GM12878 (cell line): Measurements from ENCODE around the gene COQ9. TPM values are rescaled to one million over a fixed set of nuclear protein-coding genes. Genes with fewer than 3 reads are reported as not detected.

Experiments
- ATAC-seq: fragments of 200-7000 bp; cut with Tn5 transposase; 3 replicates; pipeline ENCODE4 v1.9.1; 2020; ENCODE audit warnings: mild to moderate bottlenecking, moderate library complexity
- BruUV-seq: library from RNA; stranded (reverse); fragments of 400-500 nt; replicated peaks from 2 replicates; lab custom pipeline; 2021; lab: Mats Ljungman, UMichigan
- CTCF ChIA-PET: fragments of 300-600 bp; sonication (Branson Sonifier 250); formaldehyde crosslinking; extraction: SDS; loops from one replicate; lab custom pipeline; 2021; ENCODE audit warnings: inconsistent platforms; lab: Yijun Ruan, JAX
- POLR2A ChIA-PET: fragments of 350-600 bp; formaldehyde crosslinking; extraction: SDS; loops from one replicate; lab custom pipeline; 2021; ENCODE audit warnings: inconsistent platforms; lab: Charles Lee
- RAD21 ChIA-PET: fragments of 300-600 bp; sonication (Branson Sonifier 250); formaldehyde crosslinking; loops from one replicate; lab custom pipeline; 2023; ENCODE audit warnings: antibody characterized with exemption; ENCODE audit not compliant: unreplicated experiment; lab: Charles Lee
- SMC1A ChIA-PET: fragments of 300-600 bp; sonication (Branson Sonifier 250); formaldehyde crosslinking; loops from one replicate; lab custom pipeline; 2023; ENCODE audit not compliant: unreplicated experiment, uncharacterized antibody; lab: Charles Lee
- DNase-seq: peaks from one replicate; pipeline ENCODE4 v3.0.0-alpha.2; 2011; ENCODE audit warnings: low read depth, low spot score
- FAIRE-seq: peaks from 3 replicates; lab custom pipeline; 2011; peaks lifted over from hg19 to GRCh38; lab: Jason Lieb, UNC
- H2AFZ ChIP-seq: 2 replicates; pipeline ENCODE4 v1.6.0; 2011; ENCODE audit warnings: low read depth, low read length, control low read depth; ENCODE audit not compliant: control insufficient read depth
- H3K27ac ChIP-seq: 2 replicates; pipeline ENCODE4 v1.5.1; 2011; ENCODE audit warnings: control low read depth; ENCODE audit not compliant: control insufficient read depth, insufficient read depth
- H3K27me3 ChIP-seq, 2 experiments: replicated peaks in 1 of 2; 2 replicates each; pipeline versions ENCODE4 v1.6.0 to v1.6.1; 2011; ENCODE audit warnings: low read length in 1 of 2; ENCODE audit not compliant: control insufficient read depth in 2 of 2, insufficient read depth in 2 of 2
- H3K36me3 ChIP-seq, 2 experiments: 2 replicates each; pipeline ENCODE4 v1.5.1; 2011; ENCODE audit warnings: low read length in 1 of 2; ENCODE audit not compliant: control insufficient read depth in 2 of 2, insufficient read depth in 2 of 2
- H3K4me1 ChIP-seq: 2 replicates; pipeline ENCODE4 v1.6.1; 2011; ENCODE audit warnings: mild to moderate bottlenecking, low read length, moderate library complexity, mixed read lengths; ENCODE audit not compliant: control insufficient read depth, insufficient read depth
- H3K4me2 ChIP-seq: 2 replicates; pipeline ENCODE4 v1.6.0; 2011; ENCODE audit warnings: control low read depth; ENCODE audit not compliant: control insufficient read depth, insufficient read depth
- H3K4me3 ChIP-seq: fragments of 200-600 bp; sonication (generic); 2 replicates; pipeline ENCODE4 v1.5.1; 2016
- H3K79me2 ChIP-seq: 2 replicates; pipeline ENCODE4 v1.6.0; 2011; ENCODE audit warnings: low read length; ENCODE audit not compliant: control insufficient read depth, insufficient read depth
- H3K9ac ChIP-seq: 2 replicates; pipeline ENCODE4 v1.8.0; 2011; ENCODE audit warnings: low read length, control low read depth, mixed read lengths; ENCODE audit not compliant: control insufficient read depth, insufficient read depth
- H3K9me3 ChIP-seq: replicated peaks from 3 replicates; pipeline ENCODE4 v1.5.1; 2011; ENCODE audit warnings: mild to moderate bottlenecking, low read length; ENCODE audit not compliant: control insufficient read depth, insufficient read depth
- H4K20me1 ChIP-seq: 2 replicates; pipeline ENCODE4 v1.6.0; 2011; ENCODE audit not compliant: control insufficient read depth, insufficient read depth
- BRCA1 ChIP-seq: IDR thresholded peaks from 2 replicates; pipeline ENCODE4 v1.6.1; 2011; ENCODE audit warnings: low read depth, low read length, improper control_type of control experiment
- EGR1 ChIP-seq, 2 experiments: IDR thresholded peaks; 1 replicate in 1 of 2; 2 replicates in 1 of 2; pipeline ENCODE4 v1.6.1; 2011 to 2012; ENCODE audit warnings: low read depth in 2 of 2, low read length in 2 of 2, borderline replicate concordance in 1 of 2, mild to moderate bottlenecking in 1 of 2, moderate library complexity in 1 of 2
- EP300 ChIP-seq, 2 experiments: fragments of 150-350 bp in 1 of 2; IDR thresholded peaks; 2 replicates each; pipeline ENCODE4 v1.6.1; 2011 to 2012; ENCODE audit warnings: low read depth in 2 of 2, low read length in 2 of 2, borderline replicate concordance in 1 of 2, improper control_type of control experiment in 1 of 2, inconsistent platforms in 1 of 2; ENCODE audit not compliant: control insufficient read depth in 1 of 2
- IRF4 ChIP-seq: IDR thresholded peaks from 2 replicates; pipeline ENCODE4 v1.6.1; 2011; ENCODE audit warnings: low read depth, low read length
- JUND ChIP-seq: IDR thresholded peaks from 2 replicates; pipeline ENCODE4 v1.6.1; 2012; ENCODE audit warnings: low read depth, mild to moderate bottlenecking, low read length, improper control_type of control experiment, moderate library complexity
- KLF5 ChIP-seq: fragments of 450-650 bp; IDR thresholded peaks from 2 replicates; pipeline ENCODE4 v1.6.1; 2014; ENCODE audit warnings: mild to moderate bottlenecking; ENCODE audit not compliant: partially characterized antibody
- PAX5 ChIP-seq: IDR thresholded peaks from 2 replicates; pipeline ENCODE4 v1.6.1; 2011; ENCODE audit warnings: low read depth, low read length, borderline replicate concordance
- RCOR1 ChIP-seq: conservative IDR thresholded peaks from 2 replicates; pipeline ENCODE4 v1.6.1; 2012; ENCODE audit warnings: low read depth, low read length, improper control_type of control experiment
- RELA ChIP-seq: fragments of 450-650 bp; IDR thresholded peaks from 2 replicates; pipeline ENCODE4 v1.8.0; 2014; ENCODE audit warnings: borderline replicate concordance; ENCODE audit not compliant: partially characterized antibody
- RUNX3 ChIP-seq: IDR thresholded peaks from 2 replicates; pipeline ENCODE4 v1.6.1; 2012; ENCODE audit warnings: low read length, inconsistent platforms
- SP1 ChIP-seq: IDR thresholded peaks from one replicate; pipeline ENCODE4 v1.6.1; 2011; ENCODE audit warnings: low read depth, low read length
- WGBS: methylation state at CpG from one replicate; pipeline ENCODE4 v1.1.6; 2016; ENCODE audit warnings: low lambda C conversion rate; ENCODE audit not compliant: insufficient replicate concordance, insufficient coverage; ENCODE audit errors: missing lambda C conversion rate; 5-methylcytosine and 5-hydroxymethylcytosine counted together
- in situ Hi-C: fragments of 300-500 bp; cut with MboI; formaldehyde crosslinking; loops from 9 replicates; pipeline ENCODE4 v1.14.3; 2018; ENCODE audit warnings: mixed read lengths
- intact Hi-C: fragments of 100-400 bp; cut with micrococcal nuclease; formaldehyde crosslinking; loops from one replicate; pipeline ENCODE4 v1.14.2; 2022; ENCODE audit not compliant: unreplicated experiment
- polyA plus RNA-seq, 11 experiments: library from polyadenylated mRNA; depleted of rRNA in 4 of 11; unstranded in 6 of 11; stranded (reverse) in 5 of 11; fragments of >200 nt; fragmentation: Nextera tagmentation in 4 of 11; fragmentation: Illumina TruSeq in 1 of 11; extraction: Ambion mirVana in 4 of 11; extraction: Trizol in 1 of 11; gene quantifications; 1 replicate in 1 of 11; 2 replicates in 10 of 11; pipeline versions ENCODE4 v1.2.1 to v1.2.3, GENCODE V29; 2011 to 2016; ENCODE audit warnings: inconsistent platforms in 2 of 11, missing spikeins in 2 of 11, low read depth in 1 of 11
- total RNA-seq, 4 experiments: library from RNA; depleted of rRNA in 3 of 4; stranded (reverse); fragments of >200 nt in 3 of 4; fragmentation: Illumina TruSeq in 1 of 4; extraction: Trizol in 1 of 4; gene quantifications; 2 replicates each; pipeline versions ENCODE4 v1.2.1 to v1.2.3, GENCODE V29; 2013 to 2021
- TF ChIP-seq, protein P1 (sequence below): IDR thresholded peaks from 2 replicates; pipeline ENCODE4 v1.6.1; 2012; ENCODE audit warnings: low read length, inconsistent platforms
- TF ChIP-seq, protein P2 (sequence below): IDR thresholded peaks from 2 replicates; pipeline ENCODE4 v1.6.1; 2012; ENCODE audit warnings: low read depth, low read length, improper control_type of control experiment
- TF ChIP-seq, protein P3 (sequence below): fragments of 450-650 bp; IDR thresholded peaks from 2 replicates; pipeline ENCODE4 v1.6.1; 2017; ENCODE audit warnings: antibody characterized with exemption, mild to moderate bottlenecking, moderate library complexity

COQ9 gene
- total and polyA plus RNA-seq, 10 of the 15 experiments (the other 5 are each of a cell fraction or from before 2014, with no cell fraction given): 24.1 to 79.7 (median 50.1) TPM

DNA sequence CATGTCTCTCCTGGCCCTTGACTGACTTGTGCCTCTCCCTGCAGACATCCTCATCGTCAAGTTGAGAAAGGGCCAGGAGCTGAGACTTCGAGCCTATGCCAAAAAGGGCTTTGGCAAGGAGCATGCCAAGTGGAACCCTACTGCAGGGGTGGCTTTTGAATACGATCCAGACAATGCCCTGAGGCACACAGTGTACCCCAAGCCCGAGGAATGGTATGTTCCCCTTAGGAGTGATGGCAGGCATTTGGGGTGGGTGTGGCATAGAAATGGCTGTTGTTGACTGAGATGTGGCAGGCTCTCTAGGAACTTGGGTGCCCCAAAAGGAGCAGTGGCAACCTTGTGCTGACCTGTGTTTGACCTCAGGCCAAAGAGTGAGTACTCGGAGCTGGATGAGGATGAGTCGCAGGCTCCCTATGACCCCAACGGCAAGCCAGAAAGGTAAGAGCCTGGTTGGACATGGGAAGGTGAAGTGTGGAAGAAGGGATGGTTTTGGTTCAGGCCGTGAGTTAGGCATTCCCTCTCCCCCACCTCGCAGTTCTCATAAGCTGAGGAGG, 22.7 kb downstream of the COQ9 start (continued):
- TF ChIP-seq RELA: no peak
- TF ChIP-seq EP300 (IDR thresholded peaks at IDR 0.05; ENCODE audit: borderline replicate concordance in 1 of 2, control insufficient read depth in 1 of 2, low read depth in 2 of 2, low read length in 2 of 2): no peak
- TF ChIP-seq, protein P1, sequence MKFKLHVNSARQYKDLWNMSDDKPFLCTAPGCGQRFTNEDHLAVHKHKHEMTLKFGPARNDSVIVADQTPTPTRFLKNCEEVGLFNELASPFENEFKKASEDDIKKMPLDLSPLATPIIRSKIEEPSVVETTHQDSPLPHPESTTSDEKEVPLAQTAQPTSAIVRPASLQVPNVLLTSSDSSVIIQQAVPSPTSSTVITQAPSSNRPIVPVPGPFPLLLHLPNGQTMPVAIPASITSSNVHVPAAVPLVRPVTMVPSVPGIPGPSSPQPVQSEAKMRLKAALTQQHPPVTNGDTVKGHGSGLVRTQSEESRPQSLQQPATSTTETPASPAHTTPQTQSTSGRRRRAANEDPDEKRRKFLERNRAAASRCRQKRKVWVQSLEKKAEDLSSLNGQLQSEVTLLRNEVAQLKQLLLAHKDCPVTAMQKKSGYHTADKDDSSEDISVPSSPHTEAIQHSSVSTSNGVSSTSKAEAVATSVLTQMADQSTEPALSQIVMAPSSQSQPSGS: no peak
- TF ChIP-seq, protein P2, sequence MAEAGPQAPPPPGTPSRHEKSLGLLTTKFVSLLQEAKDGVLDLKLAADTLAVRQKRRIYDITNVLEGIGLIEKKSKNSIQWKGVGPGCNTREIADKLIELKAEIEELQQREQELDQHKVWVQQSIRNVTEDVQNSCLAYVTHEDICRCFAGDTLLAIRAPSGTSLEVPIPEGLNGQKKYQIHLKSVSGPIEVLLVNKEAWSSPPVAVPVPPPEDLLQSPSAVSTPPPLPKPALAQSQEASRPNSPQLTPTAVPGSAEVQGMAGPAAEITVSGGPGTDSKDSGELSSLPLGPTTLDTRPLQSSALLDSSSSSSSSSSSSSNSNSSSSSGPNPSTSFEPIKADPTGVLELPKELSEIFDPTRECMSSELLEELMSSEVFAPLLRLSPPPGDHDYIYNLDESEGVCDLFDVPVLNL: no peak

DNA sequence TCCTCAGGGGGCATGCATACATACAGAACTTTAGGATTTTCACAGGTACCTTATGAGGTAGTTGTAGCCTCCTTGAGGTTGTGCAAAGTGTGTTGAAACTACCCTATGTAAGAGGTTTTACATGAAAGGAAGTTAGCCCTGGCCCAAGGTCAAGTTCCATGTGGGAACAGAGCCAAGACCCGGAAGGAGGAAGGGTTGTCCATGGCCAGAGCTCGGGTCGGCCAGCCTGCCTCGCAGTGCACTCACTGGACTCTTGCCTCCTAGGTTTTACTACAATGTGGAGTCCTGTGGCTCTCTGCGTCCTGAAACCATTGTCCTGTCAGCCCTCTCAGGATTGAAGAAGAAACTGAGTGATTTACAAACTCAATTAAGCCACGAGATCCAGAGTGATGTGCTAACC, 23.4 kb downstream of the COQ9 start:
- intact Hi-C loops: no loop called here
- peaks cover 25 to 32% of the 10 kb centered on the region in 2 experiments for H3K36me3 ChIP-seq
- 72% methylated on average over 6 of the region's 6 CpGs for WGBS
- no peak overlapping the region for H3K27ac ChIP-seq
- H3K4me3 ChIP-seq: no peak overlapping the region
- RAD21 ChIA-PET: no interaction called here
- BruUV-seq: no TSS peak
- no peak overlapping the region for H3K4me2 ChIP-seq
- CTCF ChIA-PET: no interaction called here
- H4K20me1 ChIP-seq: no peaks in the 10 kb centered on the region
- H3K27me3 ChIP-seq: no peaks in the 10 kb centered on the region
- H3K79me2 ChIP-seq: no peaks in the 10 kb centered on the region
- H3K4me1 ChIP-seq: peaks cover 7% of the 10 kb centered on the region
- in situ Hi-C loops: no loop called here
- no peaks in the 10 kb centered on the region for H3K9me3 ChIP-seq
- FAIRE-seq (no peak), DNase-seq (no peak), ATAC-seq (no peak)
- H2AFZ ChIP-seq: no peak overlapping the region
- SMC1A ChIA-PET: interaction anchor here (0.5 to 1.1 kb wide), 2 partner anchors 11 to 16 kb away, joined by 4 read pairs; no protein-coding TSS in a partner anchor
- no peak overlapping the region for H3K9ac ChIP-seq
- POLR2A ChIA-PET: interaction anchor here (0.6 kb wide), 2 partner anchors 22 to 204 kb away, joined by 3 to 4 read pairs; no protein-coding TSS in a partner anchor
- no peak for TF ChIP-seq RUNX3
- TF ChIP-seq, protein P3, sequence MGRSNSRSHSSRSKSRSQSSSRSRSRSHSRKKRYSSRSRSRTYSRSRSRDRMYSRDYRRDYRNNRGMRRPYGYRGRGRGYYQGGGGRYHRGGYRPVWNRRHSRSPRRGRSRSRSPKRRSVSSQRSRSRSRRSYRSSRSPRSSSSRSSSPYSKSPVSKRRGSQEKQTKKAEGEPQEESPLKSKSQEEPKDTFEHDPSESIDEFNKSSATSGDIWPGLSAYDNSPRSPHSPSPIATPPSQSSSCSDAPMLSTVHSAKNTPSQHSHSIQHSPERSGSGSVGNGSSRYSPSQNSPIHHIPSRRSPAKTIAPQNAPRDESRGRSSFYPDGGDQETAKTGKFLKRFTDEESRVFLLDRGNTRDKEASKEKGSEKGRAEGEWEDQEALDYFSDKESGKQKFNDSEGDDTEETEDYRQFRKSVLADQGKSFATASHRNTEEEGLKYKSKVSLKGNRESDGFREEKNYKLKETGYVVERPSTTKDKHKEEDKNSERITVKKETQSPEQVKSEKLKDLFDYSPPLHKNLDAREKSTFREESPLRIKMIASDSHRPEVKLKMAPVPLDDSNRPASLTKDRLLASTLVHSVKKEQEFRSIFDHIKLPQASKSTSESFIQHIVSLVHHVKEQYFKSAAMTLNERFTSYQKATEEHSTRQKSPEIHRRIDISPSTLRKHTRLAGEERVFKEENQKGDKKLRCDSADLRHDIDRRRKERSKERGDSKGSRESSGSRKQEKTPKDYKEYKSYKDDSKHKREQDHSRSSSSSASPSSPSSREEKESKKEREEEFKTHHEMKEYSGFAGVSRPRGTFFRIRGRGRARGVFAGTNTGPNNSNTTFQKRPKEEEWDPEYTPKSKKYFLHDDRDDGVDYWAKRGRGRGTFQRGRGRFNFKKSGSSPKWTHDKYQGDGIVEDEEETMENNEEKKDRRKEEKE: no peak
- no peak for TF ChIP-seq EGR1 (IDR thresholded peaks at IDR 0.05; ENCODE audit: borderline replicate concordance in 1 of 2, low read depth in 2 of 2, low read length in 2 of 2)
- no peak for TF ChIP-seq JUND
- TF ChIP-seq PAX5: no peak
- TF ChIP-seq SP1: no peak
- no peak for TF ChIP-seq BRCA1
- TF ChIP-seq KLF5: no peak
- no peak for TF ChIP-seq IRF4
- TF ChIP-seq RCOR1: no peak
